ENCODE results near the gene SHROOM1. TPM values are rescaled to one million over a fixed set of nuclear protein-coding genes. Genes with fewer than 3 reads are reported as not detected.
A peak's percentile ranks its signal among the peaks of the same experiment; 100 is the strongest.

The SHROOM1 gene
- total and polyA plus RNA-seq, 9 of the 15 experiments (the other 6 are each of a cell fraction or from before 2014, with no cell fraction given): 0.44 to 26.5 (median 11.9) TPM

DNA sequence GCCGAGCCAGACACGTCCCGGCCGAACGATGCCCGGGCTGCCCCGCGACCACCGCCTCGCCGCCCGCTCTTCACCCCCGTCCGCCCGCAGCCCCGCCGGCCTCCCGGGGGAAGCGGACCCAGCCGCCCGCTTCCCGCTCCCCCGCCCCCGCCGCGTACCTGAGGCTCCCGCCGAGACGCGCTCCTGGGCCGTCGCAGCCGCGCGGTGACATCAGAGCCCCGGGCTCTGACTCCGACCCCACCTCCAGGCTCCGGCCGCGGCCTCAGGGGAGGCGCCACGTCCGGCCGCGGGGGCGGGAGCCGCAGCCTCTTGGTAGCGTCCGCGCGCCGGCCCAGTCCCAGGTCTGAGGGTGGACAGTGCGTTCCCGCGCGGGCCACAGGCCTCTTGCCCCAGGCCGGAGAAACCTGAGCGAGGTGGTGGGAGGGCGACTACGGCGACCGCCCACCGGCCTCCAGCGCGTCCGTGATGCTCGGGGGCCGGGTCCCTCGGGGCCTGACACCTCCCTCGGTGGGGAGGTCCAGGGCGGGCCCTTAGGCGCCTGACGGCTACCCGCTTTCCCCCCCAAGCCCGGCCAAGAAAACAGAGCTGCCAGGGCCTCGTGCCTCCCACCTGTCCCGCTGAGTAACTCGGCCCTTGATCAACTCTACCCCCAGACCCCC, at the start of gene SHROOM1 (continued):
- TF ChIP-seq, protein P1, sequence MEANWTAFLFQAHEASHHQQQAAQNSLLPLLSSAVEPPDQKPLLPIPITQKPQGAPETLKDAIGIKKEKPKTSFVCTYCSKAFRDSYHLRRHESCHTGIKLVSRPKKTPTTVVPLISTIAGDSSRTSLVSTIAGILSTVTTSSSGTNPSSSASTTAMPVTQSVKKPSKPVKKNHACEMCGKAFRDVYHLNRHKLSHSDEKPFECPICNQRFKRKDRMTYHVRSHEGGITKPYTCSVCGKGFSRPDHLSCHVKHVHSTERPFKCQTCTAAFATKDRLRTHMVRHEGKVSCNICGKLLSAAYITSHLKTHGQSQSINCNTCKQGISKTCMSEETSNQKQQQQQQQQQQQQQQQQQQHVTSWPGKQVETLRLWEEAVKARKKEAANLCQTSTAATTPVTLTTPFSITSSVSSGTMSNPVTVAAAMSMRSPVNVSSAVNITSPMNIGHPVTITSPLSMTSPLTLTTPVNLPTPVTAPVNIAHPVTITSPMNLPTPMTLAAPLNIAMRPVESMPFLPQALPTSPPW (CRISPR knock-in tag; IDR thresholded peaks at IDR 0.05): peak; percentile 72
- TF ChIP-seq, protein P2, sequence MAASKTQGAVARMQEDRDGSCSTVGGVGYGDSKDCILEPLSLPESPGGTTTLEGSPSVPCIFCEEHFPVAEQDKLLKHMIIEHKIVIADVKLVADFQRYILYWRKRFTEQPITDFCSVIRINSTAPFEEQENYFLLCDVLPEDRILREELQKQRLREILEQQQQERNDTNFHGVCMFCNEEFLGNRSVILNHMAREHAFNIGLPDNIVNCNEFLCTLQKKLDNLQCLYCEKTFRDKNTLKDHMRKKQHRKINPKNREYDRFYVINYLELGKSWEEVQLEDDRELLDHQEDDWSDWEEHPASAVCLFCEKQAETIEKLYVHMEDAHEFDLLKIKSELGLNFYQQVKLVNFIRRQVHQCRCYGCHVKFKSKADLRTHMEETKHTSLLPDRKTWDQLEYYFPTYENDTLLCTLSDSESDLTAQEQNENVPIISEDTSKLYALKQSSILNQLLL (CRISPR knock-in tag; IDR thresholded peaks at IDR 0.05; ENCODE audit: borderline replicate concordance): no peak
- TF ChIP-seq, protein P3, sequence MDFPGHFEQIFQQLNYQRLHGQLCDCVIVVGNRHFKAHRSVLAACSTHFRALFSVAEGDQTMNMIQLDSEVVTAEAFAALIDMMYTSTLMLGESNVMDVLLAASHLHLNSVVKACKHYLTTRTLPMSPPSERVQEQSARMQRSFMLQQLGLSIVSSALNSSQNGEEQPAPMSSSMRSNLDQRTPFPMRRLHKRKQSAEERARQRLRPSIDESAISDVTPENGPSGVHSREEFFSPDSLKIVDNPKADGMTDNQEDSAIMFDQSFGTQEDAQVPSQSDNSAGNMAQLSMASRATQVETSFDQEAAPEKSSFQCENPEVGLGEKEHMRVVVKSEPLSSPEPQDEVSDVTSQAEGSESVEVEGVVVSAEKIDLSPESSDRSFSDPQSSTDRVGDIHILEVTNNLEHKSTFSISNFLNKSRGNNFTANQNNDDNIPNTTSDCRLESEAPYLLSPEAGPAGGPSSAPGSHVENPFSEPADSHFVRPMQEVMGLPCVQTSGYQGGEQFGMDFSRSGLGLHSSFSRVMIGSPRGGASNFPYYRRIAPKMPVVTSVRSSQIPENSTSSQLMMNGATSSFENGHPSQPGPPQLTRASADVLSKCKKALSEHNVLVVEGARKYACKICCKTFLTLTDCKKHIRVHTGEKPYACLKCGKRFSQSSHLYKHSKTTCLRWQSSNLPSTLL (IDR thresholded peaks at IDR 0.05): no peak
- no peak for TF ChIP-seq ASH1L (IDR thresholded peaks at IDR 0.05; ENCODE audit: borderline replicate concordance, low read depth, partially characterized antibody)
- no peak for TF ChIP-seq SRSF3 (IDR thresholded peaks at IDR 0.05; ENCODE audit: insufficient read depth, low read length)
- no peak for TF ChIP-seq FOXJ3 (CRISPR knock-in tag; IDR thresholded peaks at IDR 0.05)
- TF ChIP-seq, protein P4, sequence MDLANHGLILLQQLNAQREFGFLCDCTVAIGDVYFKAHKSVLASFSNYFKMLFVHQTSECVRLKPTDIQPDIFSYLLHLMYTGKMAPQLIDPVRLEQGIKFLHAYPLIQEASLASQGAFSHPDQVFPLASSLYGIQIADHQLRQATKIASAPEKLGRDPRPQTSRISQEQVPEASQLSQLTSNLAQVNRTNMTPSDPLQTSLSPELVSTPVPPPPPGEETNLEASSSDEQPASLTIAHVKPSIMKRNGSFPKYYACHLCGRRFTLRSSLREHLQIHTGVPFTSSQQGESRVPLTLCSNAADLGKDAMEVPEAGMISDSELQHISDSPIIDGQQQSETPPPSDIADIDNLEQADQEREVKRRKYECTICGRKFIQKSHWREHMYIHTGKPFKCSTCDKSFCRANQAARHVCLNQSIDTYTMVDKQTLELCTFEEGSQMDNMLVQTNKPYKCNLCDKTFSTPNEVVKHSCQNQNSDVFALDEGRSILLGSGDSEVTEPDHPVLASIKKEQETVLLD (IDR thresholded peaks at IDR 0.05): 0 out of 2 replicates have a peak, but pooled peaks have one; percentile 19
- TF ChIP-seq, protein P5, sequence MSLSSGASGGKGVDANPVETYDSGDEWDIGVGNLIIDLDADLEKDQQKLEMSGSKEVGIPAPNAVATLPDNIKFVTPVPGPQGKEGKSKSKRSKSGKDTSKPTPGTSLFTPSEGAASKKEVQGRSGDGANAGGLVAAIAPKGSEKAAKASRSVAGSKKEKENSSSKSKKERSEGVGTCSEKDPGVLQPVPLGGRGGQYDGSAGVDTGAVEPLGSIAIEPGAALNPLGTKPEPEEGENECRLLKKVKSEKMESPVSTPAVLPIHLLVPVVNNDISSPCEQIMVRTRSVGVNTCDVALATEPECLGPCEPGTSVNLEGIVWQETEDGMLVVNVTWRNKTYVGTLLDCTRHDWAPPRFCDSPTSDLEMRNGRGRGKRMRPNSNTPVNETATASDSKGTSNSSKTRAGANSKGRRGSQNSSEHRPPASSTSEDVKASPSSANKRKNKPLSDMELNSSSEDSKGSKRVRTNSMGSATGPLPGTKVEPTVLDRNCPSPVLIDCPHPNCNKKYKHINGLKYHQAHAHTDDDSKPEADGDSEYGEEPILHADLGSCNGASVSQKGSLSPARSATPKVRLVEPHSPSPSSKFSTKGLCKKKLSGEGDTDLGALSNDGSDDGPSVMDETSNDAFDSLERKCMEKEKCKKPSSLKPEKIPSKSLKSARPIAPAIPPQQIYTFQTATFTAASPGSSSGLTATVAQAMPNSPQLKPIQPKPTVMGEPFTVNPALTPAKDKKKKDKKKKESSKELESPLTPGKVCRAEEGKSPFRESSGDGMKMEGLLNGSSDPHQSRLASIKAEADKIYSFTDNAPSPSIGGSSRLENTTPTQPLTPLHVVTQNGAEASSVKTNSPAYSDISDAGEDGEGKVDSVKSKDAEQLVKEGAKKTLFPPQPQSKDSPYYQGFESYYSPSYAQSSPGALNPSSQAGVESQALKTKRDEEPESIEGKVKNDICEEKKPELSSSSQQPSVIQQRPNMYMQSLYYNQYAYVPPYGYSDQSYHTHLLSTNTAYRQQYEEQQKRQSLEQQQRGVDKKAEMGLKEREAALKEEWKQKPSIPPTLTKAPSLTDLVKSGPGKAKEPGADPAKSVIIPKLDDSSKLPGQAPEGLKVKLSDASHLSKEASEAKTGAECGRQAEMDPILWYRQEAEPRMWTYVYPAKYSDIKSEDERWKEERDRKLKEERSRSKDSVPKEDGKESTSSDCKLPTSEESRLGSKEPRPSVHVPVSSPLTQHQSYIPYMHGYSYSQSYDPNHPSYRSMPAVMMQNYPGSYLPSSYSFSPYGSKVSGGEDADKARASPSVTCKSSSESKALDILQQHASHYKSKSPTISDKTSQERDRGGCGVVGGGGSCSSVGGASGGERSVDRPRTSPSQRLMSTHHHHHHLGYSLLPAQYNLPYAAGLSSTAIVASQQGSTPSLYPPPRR (CRISPR knock-in tag; IDR thresholded peaks at IDR 0.05; ENCODE audit: borderline replicate concordance): no peak
- TF ChIP-seq IFI16 (CRISPR knock-in tag; IDR thresholded peaks at IDR 0.05): no peak
- peak; percentile 48; the same call in 1 of the 2 replicates for TF ChIP-seq GABPA (tag; conservative IDR thresholded peaks at IDR 0.05; ENCODE audit: low read depth)
- TF ChIP-seq, protein P6, sequence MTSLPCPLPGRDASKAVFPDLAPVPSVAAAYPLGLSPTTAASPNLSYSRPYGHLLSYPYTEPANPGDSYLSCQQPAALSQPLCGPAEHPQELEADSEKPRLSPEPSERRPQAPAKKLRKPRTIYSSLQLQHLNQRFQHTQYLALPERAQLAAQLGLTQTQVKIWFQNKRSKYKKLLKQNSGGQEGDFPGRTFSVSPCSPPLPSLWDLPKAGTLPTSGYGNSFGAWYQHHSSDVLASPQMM (CRISPR knock-in tag; IDR thresholded peaks at IDR 0.05): no peak
- TF ChIP-seq, protein P7, sequence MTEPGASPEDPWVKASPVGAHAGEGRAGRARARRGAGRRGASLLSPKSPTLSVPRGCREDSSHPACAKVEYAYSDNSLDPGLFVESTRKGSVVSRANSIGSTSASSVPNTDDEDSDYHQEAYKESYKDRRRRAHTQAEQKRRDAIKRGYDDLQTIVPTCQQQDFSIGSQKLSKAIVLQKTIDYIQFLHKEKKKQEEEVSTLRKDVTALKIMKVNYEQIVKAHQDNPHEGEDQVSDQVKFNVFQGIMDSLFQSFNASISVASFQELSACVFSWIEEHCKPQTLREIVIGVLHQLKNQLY (CRISPR knock-in tag; conservative IDR thresholded peaks at IDR 0.05): no peak
- TF ChIP-seq SPI1 (IDR thresholded peaks at IDR 0.05; ENCODE audit: borderline replicate concordance, low read depth, low read length): no peak

All from K562 (cell line).